Spleen (tissue), 11 donors: Measurements from ENCODE around the gene TAF3. TPM values are rescaled to one million over a fixed set of nuclear protein-coding genes. Genes with fewer than 3 reads are reported as not detected.

Experiments used
- DNase-seq: peaks from one replicate; pipeline ENCODE4 v3.0.0-alpha.2; 2020
- H3K27ac ChIP-seq, 8 donors: fragments of 200-600 bp; sonication (generic) in 7 of 8; 1 replicate in 4 of 8; 2 replicates in 4 of 8; pipeline versions ENCODE4 v1.5.0 to v1.8.0; 2016 to 2021; ENCODE audit warnings: inconsistent platforms in 4 of 8, mild to moderate bottlenecking in 4 of 8, moderate library complexity in 1 of 8
- H3K27me3 ChIP-seq, 7 donors: fragments of 200-600 bp; sonication (generic) in 6 of 7; replicated peaks in 1 of 7; 1 replicate in 4 of 7; 2 replicates in 3 of 7; pipeline versions ENCODE4 v1.5.0 to v1.8.0; 2016 to 2021; ENCODE audit warnings: inconsistent platforms in 3 of 7, mild to moderate bottlenecking in 1 of 7
- H3K36me3 ChIP-seq, 6 donors: fragments of 200-600 bp; sonication (generic) in 5 of 6; 1 replicate in 4 of 6; 2 replicates in 2 of 6; pipeline versions ENCODE4 v1.5.0 to v1.8.0; 2016 to 2021; ENCODE audit warnings: inconsistent platforms in 2 of 6
- H3K4me1 ChIP-seq, 6 donors: fragments of 200-600 bp; sonication (generic) in 5 of 6; 1 replicate in 3 of 6; 2 replicates in 3 of 6; pipeline versions ENCODE4 v1.5.0 to v1.8.0; 2016 to 2021; ENCODE audit warnings: inconsistent platforms in 3 of 6
- H3K4me3 ChIP-seq, 8 donors: fragments of 200-600 bp; sonication (generic) in 7 of 8; 1 replicate in 4 of 8; 2 replicates in 4 of 8; pipeline versions ENCODE4 v1.5.0 to v1.8.0; 2016 to 2021; ENCODE audit warnings: inconsistent platforms in 4 of 8, mild to moderate bottlenecking in 4 of 8, moderate library complexity in 2 of 8
- H3K9me3 ChIP-seq, 8 donors: fragments of 200-600 bp; sonication (generic) in 7 of 8; 1 replicate in 4 of 8; 2 replicates in 4 of 8; pipeline versions ENCODE4 v1.5.0 to v1.8.0; 2016 to 2021; ENCODE audit warnings: inconsistent platforms in 4 of 8
- POLR2A ChIP-seq, 3 donors: fragments of 450-650 bp; IDR thresholded peaks; one replicate each; pipeline ENCODE4 v1.5.1; 2017; ENCODE audit warnings: antibody characterized with exemption in 3 of 3, mild to moderate bottlenecking in 1 of 3
- POLR2AphosphoS5 ChIP-seq, 3 donors: sonication (generic); formaldehyde crosslinking; IDR thresholded peaks; one replicate each; pipeline ENCODE4 v1.5.1; 2017; ENCODE audit warnings: antibody characterized with exemption in 3 of 3
- WGBS, 5 donors: extraction: QIAGEN DNeasy Blood & Tissue Kit in 3 of 5; methylation state at CpG; one replicate each; pipeline versions ENCODE4 v1.1.5 to v1.1.7; 2013 to 2018; 5-methylcytosine and 5-hydroxymethylcytosine counted together
- intact Hi-C: fragments of 100-400 bp; cut with DNase I; formaldehyde crosslinking; loops from one replicate; pipeline ENCODE4 v1.15.0; 2023; ENCODE audit warnings: low total_unique reads
- polyA plus RNA-seq, 3 donors: library from polyadenylated mRNA; stranded (reverse); fragments of 200-250 nt; gene quantifications; one replicate each; pipeline ENCODE4 v1.2.1, GENCODE V29; 2013
- total RNA-seq, 7 donors: library from RNA; depleted of rRNA in 3 of 7; stranded (reverse); fragments of >200 nt in 3 of 7; fragmentation: NEBNext Ultra II Directional in 4 of 7; extraction: Animal tissue kit (Norgen Biotek cat#: 25700) in 4 of 7; gene quantifications; one replicate each; pipeline versions ENCODE4 v1.1.0 to v1.2.1, GENCODE V29; 2016 to 2021
- TF ChIP-seq, protein P1 (sequence below), 11 experiments: fragments of 200-600 bp in 7 of 11; fragments of 450-650 bp in 4 of 11; sonication (generic) in 4 of 11; IDR thresholded peaks in 8 of 11; conservative IDR thresholded peaks in 3 of 11; 1 replicate in 7 of 11; 2 replicates in 4 of 11; pipeline versions ENCODE4 v1.4.0 to v1.8.0; 2016 to 2021; ENCODE audit warnings: antibody characterized with exemption in 11 of 11, inconsistent platforms in 4 of 11, mild to moderate bottlenecking in 1 of 11
- donor health status: healthy with polysubstance abuse.
- donor health status: DM: no; HTN: no; CAD: no; lungs with moderate emphysema.
- donor health status: DM: no; HTN: no; CAD: no.
- donor health status: Bipolar disorder and iron deficiency.
- donor health status: healthy.
- donor health status: DM: no; HTN: no; CAD: no.
- donor health status: DM: yes; HTN: yes; CAD: no.

TAF3 gene
- total and polyA plus RNA-seq, 10 donors: 2.7 to 13.0 (median 9.8) TPM

DNA sequence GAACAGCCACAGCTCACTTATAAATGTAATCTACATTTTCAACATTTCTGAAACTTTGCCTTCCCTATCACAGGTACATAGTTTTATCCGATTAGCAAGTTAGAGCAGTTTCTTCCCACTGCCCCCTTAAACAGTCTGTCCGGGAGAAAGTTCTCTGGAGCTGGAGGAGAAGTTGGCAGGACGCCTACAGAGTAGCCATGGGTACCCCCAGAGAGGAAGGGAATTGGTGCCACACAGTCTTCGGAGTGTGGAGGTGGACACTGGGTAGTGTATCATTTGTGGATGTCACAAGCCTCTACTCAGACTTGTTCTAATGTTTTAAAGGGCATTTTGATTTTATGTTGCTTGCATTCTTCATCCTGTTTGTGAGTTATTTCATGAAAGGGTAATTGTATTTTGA is 39.0 kb downstream of the TAF3 start:
- H3K4me1 ChIP-seq: peaks cover 0 to 23% (median 2%) of the 10 kb centered on the region in 6 donors
- no peaks in the 10 kb centered on the region for H3K27me3 ChIP-seq
- no peak overlapping the region for H3K4me3 ChIP-seq
- H3K9me3 ChIP-seq: peaks cover 4 to 33% (median 28%) of the 10 kb centered on the region in 8 donors
- TF ChIP-seq, protein P1, sequence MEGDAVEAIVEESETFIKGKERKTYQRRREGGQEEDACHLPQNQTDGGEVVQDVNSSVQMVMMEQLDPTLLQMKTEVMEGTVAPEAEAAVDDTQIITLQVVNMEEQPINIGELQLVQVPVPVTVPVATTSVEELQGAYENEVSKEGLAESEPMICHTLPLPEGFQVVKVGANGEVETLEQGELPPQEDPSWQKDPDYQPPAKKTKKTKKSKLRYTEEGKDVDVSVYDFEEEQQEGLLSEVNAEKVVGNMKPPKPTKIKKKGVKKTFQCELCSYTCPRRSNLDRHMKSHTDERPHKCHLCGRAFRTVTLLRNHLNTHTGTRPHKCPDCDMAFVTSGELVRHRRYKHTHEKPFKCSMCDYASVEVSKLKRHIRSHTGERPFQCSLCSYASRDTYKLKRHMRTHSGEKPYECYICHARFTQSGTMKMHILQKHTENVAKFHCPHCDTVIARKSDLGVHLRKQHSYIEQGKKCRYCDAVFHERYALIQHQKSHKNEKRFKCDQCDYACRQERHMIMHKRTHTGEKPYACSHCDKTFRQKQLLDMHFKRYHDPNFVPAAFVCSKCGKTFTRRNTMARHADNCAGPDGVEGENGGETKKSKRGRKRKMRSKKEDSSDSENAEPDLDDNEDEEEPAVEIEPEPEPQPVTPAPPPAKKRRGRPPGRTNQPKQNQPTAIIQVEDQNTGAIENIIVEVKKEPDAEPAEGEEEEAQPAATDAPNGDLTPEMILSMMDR (IDR thresholded peaks at IDR 0.05 in 8 of 11, conservative IDR thresholded peaks at IDR 0.05 in 3 of 11): no peak
- no peak for TF ChIP-seq POLR2A (IDR thresholded peaks at IDR 0.05)
- no peak for TF ChIP-seq POLR2AphosphoS5 (IDR thresholded peaks at IDR 0.05)
- 64 to 76% (median 73%) methylated on average over 4 of the region's 4 CpGs for WGBS, 5 donors
- intact Hi-C loops: no loop called here
- peaks cover 0 to 11% (median 0%) of the 10 kb centered on the region in 6 donors for H3K36me3 ChIP-seq
- no peak overlapping the region for H3K27ac ChIP-seq
- no peak for DNase-seq

DNA sequence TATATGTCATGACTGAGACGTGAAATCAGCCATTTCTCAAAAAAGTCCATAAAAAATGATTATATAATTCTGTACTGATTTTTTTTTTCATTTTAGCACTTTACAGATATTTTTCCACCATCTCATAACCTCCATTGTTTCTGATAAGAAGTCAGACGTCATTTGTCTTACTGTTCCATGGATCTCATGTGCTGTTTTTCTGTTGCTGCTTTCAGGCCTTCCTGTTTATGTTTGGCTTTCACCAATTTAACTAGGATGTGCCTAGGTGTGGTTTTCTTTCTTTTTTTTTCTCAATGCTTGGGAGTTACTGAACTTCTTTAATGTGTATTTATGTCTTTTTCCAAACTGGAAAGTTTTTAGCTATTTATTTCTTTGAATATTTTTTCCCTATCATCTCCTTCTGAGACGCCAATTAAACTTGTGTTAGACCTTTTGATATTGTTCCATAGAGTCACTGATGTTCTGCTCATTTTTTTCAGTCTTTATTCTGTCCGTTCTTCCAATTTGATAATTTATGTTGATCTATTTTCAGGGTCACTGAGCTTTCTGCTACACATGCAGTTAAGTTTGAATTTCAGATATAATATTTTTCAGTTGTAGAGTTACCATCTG is 43.3 kb downstream of the TAF3 start:
- Histone ChIP-seq H3K36me3 (peaks cover 0 to 19% (median 0%) of the 10 kb centered on the region in 6 donors), H3K9me3 (peaks cover 4 to 41% (median 38%) of the 10 kb centered on the region in 8 donors), H3K4me1 (peaks cover 0 to 15% (median 2%) of the 10 kb centered on the region in 6 donors), H3K27ac (no peak overlapping the region), H3K27me3 (no peaks in the 10 kb centered on the region), H3K4me3 (no peak overlapping the region)
- 66 to 96% (median 84%) methylated on average over 3 to 4 of the region's 4 CpGs for WGBS, 5 donors
- no peak for DNase-seq
- TF ChIP-seq POLR2A (IDR thresholded peaks at IDR 0.05): no peak
- TF ChIP-seq, protein P1 (IDR thresholded peaks at IDR 0.05 in 8 of 11, conservative IDR thresholded peaks at IDR 0.05 in 3 of 11): no peak
- TF ChIP-seq POLR2AphosphoS5 (IDR thresholded peaks at IDR 0.05): no peak
- intact Hi-C loops: no loop called here

DNA sequence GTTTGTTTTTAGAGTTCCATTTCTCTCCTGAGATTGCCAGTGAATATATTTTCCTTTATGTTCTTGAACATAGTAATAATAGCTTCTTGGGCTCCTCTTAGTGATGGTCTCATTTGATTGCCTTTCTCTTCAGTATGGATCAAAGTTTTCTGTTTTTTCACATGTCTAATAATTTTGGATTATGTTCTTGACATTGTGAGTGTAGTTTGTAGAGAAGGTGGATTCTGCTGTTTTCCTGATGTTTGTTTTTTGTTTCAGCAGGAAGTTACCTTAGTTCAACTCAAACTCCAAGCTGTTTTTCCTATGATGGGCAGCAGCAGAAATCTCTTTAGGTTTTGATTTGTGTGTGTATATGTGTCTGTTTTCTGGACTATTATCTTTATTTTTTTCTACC is 43.8 kb downstream of the TAF3 start:
- intact Hi-C loops: no loop called here
- Histone ChIP-seq H3K4me1 (peaks cover 0 to 10% (median 2%) of the 10 kb centered on the region in 6 donors), H3K27me3 (no peaks in the 10 kb centered on the region), H3K27ac (no peak overlapping the region), H3K36me3 (peaks cover 0 to 19% (median 0%) of the 10 kb centered on the region in 6 donors), H3K4me3 (no peak overlapping the region), H3K9me3 (peaks cover 4 to 41% (median 38%) of the 10 kb centered on the region in 8 donors)
- no peak for DNase-seq
- TF ChIP-seq, protein P1 (IDR thresholded peaks at IDR 0.05 in 8 of 11, conservative IDR thresholded peaks at IDR 0.05 in 3 of 11): no peak
- TF ChIP-seq POLR2AphosphoS5 (IDR thresholded peaks at IDR 0.05) (no peak), POLR2A (IDR thresholded peaks at IDR 0.05) (no peak)

DNA sequence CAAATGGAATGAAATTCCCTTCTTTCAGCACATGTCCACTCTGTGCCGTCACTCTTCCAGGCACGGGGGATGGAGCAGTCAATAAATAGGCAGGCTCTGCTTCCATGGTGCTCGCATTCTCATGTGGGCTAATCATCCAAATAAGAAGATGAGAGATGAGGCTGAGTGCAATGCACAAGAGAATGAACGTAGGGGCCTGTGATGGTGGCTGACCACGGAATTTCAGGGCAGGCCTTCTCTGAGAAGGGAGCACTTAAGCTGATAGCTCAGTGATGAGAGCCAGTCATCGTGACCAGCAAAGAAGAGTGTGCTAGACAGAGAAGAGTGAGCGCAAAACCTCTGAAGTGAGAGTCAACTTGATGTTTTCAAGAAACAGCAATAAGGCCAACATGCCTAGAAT is 47.9 kb downstream of the TAF3 start:
- Histone ChIP-seq H3K4me1 (no peaks in the 10 kb centered on the region), H3K9me3 (peaks cover 4 to 21% (median 19%) of the 10 kb centered on the region in 8 donors), H3K4me3 (no peak overlapping the region), H3K36me3 (peaks cover 0 to 13% (median 0%) of the 10 kb centered on the region in 6 donors), H3K27me3 (no peaks in the 10 kb centered on the region), H3K27ac (no peak overlapping the region)
- intact Hi-C loops: no loop called here
- TF ChIP-seq, protein P1 (IDR thresholded peaks at IDR 0.05 in 8 of 11, conservative IDR thresholded peaks at IDR 0.05 in 3 of 11): no peak
- no peak for TF ChIP-seq POLR2AphosphoS5 (IDR thresholded peaks at IDR 0.05)
- TF ChIP-seq POLR2A (IDR thresholded peaks at IDR 0.05): no peak
- no peak for DNase-seq
- 92 to 95% (median 92%) methylated on average over 7 of the region's 7 CpGs for WGBS, 5 donors
